Occipital lobe (tissue), 2 donors: ENCODE measurements around the gene TACC2. TPM values are rescaled to one million over a fixed set of nuclear protein-coding genes. Genes with fewer than 3 reads are reported as not detected.

Experiments used
- DNase-seq: peaks from one replicate; lab custom pipeline; 2025; lab: John Stamatoyannopoulos, UW
- total RNA-seq: library from RNA; depleted of rRNA; stranded (reverse); fragments of >200 nt; gene quantifications from one replicate; pipeline ENCODE4 v1.2.3, GENCODE V29; 2014

The TACC2 gene
- total RNA-seq, 1 donor from 2014 or later: 16.1 TPM

DNA sequence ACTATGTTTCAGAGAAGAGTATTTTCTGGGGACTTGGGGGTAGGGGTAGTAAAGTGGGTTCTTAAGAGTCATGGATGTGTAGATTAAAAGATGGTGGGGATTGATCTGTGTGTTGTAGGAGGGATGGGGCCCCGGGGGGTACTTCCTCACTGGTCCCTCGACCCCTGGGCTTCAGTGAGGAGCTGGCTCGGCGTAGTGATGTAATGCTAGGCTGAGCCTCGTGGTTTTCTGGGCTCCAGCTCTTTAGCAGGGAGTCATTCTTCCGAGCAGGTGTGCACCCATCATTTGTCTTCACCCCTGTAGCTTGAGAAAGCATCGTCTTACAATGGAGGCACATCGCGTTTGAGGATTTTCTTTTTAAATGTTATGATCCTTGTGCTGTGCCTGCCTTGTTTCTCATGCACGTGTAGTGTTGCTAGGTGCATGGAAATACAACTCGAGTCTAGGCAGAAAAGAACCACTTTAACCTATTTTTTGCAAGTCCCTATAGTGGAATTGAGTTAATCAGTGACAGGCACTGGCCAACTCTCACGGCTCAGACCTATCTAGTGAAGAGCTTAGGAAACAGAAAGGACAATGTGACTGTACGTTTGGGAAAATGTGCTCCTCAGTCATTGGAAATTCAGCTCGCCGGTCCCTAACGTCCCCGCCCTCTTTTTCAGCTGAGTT, 176.0 kb downstream of the TACC2 start:
- no peak for DNase-seq

DNA sequence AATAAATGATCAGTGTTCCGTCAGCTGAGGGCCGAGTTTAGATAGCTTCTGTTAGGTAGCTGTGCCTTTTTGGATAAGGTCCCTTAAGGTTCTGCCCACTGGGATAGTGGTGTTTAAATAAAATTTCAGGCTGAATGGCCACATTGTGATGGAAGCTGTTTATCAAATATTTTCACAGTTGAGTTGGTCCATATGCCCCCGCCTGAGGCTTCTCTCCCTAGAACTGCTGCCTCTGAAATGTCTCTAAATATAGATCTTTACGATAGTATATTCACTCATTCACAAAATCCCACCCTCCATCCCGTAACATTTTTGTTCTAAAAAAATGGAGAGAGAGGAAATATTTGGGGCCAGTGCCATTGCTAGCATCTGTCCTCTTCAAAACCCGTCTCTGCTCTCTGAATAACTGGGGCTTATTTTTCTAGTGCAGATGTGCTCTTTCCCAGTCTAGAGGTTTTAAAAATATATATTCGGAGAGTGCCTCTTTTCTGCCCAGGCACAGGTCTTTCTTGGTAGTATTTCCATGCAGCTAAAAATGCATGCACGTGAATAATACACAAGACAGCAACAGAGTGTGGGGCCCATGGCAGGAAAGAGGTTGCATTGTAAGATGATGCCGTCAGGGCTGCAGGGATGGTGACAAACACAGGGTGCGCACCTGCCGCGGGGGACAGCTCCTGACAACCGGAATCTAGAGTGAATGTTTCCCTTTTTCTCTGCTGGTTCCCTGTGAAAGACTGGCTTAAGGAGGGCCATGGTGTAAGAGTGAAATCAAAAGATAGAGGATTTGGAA, 176.7 kb downstream of the TACC2 start:
- no peak for DNase-seq

DNA sequence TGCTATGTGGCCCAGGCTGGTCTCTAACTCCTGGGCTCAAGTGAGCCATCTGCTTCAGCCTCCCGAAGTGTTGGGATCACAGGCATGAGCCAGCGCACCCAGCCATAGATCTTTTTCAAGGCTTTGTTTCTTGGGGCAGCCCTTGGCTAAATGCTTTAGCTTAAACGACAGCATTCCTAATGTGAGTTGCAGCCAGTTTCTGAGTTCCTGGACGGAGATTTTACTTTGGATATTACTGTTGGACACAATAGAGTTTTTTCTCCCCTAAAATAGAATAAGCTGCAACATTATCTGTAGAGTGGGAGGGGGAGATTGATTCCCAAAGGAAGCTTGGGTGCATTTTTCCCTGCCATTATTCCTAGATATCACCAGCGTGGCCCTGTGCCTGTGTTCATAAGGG, 179.1 kb downstream of the TACC2 start:
- no peak for DNase-seq

DNA sequence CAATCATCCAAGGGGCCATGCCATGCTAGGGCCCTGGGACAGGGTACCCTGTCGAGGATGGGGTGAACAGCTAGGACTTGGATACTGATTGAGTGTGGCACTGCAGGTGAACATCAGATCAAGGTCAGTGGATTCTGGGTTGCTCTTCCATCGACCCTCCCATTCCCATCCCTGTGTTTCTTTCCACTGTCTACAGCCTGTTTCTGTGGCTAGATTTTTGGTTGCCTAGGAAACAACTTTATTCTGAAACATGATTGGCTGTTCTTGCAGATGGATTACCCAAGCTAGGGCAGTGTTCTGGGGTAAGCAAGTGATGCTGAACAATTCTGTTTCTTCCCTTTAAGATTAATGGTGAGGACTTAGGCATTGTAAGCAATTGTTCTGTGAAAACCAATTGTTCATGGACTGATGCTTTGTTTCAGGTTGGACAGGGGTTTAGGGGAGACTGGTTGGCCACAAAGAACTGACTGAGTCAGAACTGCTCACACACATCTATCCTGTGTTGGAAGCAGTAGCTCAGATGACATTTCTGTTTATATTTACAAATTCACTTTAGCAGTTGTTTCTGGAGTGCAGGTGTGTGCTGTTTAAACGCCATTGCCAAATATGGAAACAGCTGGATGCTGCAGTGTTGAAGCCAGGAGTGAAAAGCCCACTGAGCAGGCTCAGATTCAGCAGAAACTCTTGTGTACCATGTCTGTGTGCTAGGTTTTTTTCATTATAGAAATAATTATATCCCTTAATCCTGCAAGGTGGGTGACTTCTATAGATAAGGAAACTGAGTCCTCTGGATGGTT, 179.8 kb downstream of the TACC2 start:
- no peak for DNase-seq

DNA sequence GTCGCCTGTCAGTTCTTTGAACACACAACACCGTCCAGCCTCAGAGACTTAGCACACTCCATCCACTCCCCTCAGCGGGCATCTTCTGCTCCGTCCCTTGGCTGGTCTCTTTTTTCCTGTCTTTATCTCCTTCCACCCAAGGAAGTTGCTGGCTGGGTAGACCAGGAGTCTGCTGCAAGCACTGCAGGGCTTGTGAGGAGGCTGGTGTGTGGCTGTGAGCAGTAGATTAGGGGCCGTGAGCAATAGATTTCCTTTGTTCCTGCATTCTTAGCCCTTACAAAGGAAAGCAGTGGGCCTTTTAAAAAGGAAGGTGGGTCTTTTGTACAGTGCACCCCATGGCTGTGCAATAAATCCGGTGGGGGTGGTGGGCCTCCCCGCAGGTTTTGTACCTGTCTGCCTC, 181.8 kb downstream of the TACC2 start:
- no peak for DNase-seq

GRCh38 chr10:122171302-122172075, 182.5 kb downstream of the TACC2 start:
- DNase-seq: no peak

- DNase-seq: no peak
Measured at GRCh38 chr10:122172361-122173008, 183.5 kb downstream of the TACC2 start.

DNA sequence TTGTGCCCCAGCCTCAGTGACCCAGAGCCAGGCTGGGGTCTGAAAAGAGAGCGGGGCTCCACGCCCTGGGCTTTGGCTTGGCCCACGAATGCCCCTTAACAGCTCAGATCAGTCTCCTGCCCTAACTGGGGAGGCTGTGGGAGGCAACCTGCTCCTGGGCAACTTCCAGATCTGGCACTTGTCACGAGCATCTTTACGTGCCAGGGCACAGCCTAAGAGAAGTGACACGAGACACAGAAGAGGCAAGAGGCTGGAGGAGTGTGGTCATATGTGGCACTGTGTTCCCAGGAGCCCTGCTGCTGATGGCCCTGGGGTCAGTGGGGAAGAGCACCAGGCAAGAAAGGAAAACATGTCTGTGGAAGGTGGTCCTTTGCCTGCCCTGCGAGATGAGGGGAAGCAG, 184.4 kb downstream of the TACC2 start:
- no peak for DNase-seq

GRCh38 chr10:122173766-122174435, 184.9 kb downstream of the TACC2 start:
- DNase-seq: no peak

DNA sequence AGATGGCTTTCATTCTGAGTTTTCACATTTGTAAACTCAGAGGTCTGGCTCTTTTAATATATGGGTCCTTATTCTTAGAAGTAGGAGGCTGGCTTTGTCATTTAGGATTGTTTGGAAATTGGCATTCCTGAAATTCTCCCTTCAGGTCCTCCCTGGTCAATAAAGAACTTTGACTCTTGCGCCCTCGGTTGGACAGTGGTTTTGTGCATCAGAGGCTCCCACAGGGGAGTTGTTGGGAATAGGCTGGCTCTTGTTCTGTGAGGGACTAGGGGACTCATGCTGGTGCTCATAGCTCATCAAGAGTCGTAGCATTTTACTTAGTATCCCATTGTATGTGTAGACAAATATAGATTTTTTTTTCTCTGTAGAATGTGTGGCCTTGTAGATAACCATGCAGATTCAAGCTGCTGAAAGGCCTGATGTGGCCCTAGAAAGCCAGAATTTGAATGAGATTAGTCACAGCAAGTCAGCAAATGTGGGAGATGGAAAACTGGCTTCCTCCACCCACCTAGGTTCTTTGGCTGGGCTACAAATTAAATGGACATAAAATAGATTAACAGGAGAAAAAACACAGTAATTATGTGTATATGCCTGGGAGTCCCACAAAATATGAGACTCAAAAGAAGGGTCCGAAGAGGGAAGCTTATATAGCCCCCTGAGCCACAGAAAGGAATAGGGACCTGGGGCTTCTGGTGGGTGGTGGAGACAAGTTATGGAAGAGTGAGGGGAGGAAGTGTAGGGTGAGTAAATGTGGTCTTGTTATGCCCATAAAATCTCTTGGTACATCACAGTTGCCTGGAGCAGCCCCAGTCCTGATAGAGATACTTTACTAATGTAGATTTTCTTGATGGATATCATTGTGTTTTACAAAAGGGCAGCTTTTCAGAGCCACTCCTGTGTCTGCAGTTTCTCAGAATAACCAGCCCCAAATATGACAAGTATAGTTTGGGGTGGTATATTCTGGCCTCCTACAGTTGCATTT, 187.6 kb downstream of the TACC2 start:
- no peak for DNase-seq

- no peak for DNase-seq
Measured at GRCh38 chr10:122178655-122179054, 189.7 kb downstream of the TACC2 start.

DNA sequence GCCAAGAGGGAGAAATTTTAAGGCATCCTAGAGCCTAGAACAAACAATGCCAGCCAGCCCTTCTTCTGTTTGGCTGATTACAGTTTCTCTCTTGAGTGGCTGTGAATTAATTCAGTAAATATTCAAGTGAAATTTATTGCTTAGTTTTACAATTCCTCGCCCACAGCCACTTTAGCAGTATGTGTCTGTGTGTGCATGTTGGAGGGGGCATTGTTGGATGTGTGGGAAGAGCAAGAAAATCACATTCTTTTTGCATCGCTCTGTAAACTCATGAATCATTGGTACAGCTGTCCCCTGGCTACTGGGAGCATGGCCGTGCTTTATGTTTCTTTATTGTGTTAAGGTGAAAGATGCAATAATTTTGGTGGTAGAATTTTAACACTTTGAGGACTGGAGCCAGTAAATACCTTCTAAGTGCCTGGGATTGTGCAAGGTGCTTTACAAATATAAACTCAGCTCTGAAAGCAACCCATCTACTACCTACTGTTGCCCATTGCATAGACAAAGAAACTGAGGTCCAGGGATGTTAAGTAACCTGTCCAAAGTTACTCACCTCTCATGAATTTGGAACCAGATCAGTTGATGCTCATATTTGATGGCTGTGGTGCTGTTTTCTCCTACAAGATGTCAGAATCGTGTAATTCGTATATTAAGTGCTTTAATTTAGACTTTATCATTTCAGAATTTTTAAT, 192.2 kb downstream of the TACC2 start:
- no peak for DNase-seq

DNA sequence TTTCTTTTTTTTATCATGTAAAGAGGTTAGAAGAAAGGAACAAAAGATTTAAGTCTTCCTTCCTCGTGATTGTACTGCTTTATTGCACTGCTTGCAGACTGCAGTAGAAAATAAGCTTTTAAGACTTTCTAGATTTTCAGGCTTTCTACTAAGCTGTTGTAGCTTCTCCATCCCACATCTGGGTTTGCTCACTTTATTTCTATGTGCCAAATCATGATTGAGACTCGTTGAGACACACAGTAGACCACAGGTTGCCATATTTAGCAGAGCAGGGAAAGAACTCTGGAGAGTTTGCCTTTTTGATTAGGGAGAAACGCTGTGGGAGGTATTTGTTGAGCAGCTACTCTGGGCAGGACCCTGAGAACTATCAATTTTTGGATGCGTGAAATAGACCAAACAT, 192.9 kb downstream of the TACC2 start:
- no peak for DNase-seq

DNA sequence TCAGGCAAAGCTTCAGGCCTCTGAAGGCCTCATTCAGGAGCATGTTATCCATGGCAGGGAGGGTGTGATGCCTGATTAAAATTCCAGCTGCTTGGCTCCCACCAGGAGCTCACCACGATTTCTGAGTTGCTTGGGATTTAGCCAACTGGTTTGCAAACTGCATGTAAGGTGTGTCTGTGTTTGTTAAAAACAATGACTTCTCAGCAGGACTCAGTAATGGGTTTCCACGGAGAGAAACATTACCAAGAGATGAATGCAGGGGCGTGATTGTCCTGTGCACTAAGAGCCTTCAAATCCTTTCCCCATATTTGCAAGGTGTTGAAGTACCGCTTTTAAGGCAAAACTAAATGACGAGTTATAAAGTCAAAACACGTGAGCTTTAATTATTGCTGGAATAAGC, 193.3 kb downstream of the TACC2 start:
- no peak for DNase-seq

GRCh38 chr10:122184254-122184653, 195.3 kb downstream of the TACC2 start:
- DNase-seq: no peak

DNA sequence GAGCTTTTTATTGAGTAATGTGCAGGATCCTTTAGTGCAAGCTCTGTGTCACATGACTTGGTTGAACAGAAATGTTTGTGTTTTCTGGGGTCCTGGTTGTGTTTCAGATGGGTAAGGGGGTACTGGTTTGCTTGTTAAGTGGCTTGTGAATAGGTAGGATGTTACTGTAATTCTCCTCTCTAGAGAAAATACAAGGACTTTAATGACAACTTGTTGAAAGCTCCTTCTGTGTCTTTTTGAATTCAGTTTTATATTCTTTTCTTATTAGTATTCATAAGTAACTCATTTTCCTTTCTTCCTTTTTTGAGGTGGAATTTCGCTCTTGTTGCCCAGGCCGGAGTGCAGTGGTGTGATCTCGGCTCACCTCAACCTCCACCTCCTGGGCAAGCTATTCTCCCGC, 196.7 kb downstream of the TACC2 start:
- no peak for DNase-seq

GRCh38 chr10:122186816-122187810, 198.2 kb downstream of the TACC2 start:
- DNase-seq: no peak
